Spleen (tissue), 7 donors: ENCODE measurements around the gene ERMN.

ENCODE experiments used
- POLR2A ChIP-seq, 3 donors: fragments of 450-650 bp; IDR thresholded peaks; one replicate each; pipeline ENCODE4 v1.5.1; 2017; ENCODE audit warnings: antibody characterized with exemption in 3 of 3, mild to moderate bottlenecking in 1 of 3
- TF ChIP-seq, protein P1 (sequence below), 11 experiments: fragments of 200-600 bp in 7 of 11; fragments of 450-650 bp in 4 of 11; sonication (generic) in 4 of 11; IDR thresholded peaks in 8 of 11; conservative IDR thresholded peaks in 3 of 11; 1 replicate in 7 of 11; 2 replicates in 4 of 11; pipeline versions ENCODE4 v1.4.0 to v1.8.0; 2016 to 2021; ENCODE audit warnings: antibody characterized with exemption in 11 of 11, inconsistent platforms in 4 of 11, mild to moderate bottlenecking in 1 of 11
- donor health status: DM: no; HTN: no; CAD: no; lungs with moderate emphysema.
- donor health status: DM: no; HTN: no; CAD: no.
- donor health status: DM: no; HTN: no; CAD: no.

DNA sequence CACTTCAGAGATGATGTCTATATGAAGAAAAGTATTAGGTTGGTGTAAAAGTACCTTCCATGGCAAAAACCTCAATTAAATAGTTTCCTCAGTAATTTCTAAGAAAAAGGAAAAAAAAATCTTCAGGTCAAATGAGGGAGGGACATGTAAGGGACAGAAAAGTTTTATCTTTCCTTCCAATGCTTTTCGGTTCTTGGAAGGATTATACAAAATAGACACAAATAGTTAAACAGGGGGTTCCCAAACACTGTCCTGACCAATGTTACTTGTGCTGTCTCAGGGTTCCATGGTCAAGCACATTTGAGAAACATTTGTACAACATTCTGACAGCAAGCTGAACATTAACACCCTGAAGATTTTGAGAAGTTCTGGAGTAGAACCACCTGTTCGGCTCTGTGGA, 22.0 kb downstream of the ERMN start:
- TF ChIP-seq, protein P1, sequence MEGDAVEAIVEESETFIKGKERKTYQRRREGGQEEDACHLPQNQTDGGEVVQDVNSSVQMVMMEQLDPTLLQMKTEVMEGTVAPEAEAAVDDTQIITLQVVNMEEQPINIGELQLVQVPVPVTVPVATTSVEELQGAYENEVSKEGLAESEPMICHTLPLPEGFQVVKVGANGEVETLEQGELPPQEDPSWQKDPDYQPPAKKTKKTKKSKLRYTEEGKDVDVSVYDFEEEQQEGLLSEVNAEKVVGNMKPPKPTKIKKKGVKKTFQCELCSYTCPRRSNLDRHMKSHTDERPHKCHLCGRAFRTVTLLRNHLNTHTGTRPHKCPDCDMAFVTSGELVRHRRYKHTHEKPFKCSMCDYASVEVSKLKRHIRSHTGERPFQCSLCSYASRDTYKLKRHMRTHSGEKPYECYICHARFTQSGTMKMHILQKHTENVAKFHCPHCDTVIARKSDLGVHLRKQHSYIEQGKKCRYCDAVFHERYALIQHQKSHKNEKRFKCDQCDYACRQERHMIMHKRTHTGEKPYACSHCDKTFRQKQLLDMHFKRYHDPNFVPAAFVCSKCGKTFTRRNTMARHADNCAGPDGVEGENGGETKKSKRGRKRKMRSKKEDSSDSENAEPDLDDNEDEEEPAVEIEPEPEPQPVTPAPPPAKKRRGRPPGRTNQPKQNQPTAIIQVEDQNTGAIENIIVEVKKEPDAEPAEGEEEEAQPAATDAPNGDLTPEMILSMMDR (IDR thresholded peaks at IDR 0.05 in 8 of 11, conservative IDR thresholded peaks at IDR 0.05 in 3 of 11), result no peak
- no peak for TF ChIP-seq POLR2A (IDR thresholded peaks at IDR 0.05)
